ENCODE measurements around the gene GABBR2.

Gene GABBR2

GRCh38 chr9:98533132-98533531 is 175.6 kb downstream of the GABBR2 start:
- H3K4me3 Mint-ChIP-seq: no peak overlapping the region
- H3K27me3 Mint-ChIP-seq: peaks cover 4% of the 10 kb centered on the region
- no peaks in the 10 kb centered on the region for H3K4me1 Mint-ChIP-seq (ENCODE audit: low read depth)
- H3K36me3 Mint-ChIP-seq (ENCODE audit: low read depth): no peaks in the 10 kb centered on the region
- H3K27ac Mint-ChIP-seq: no peak overlapping the region
- H3K9me3 Mint-ChIP-seq: no peaks in the 10 kb centered on the region

GRCh38 chr9:98532574-98532973 is 176.2 kb downstream of the GABBR2 start:
- no peak overlapping the region for H3K27ac Mint-ChIP-seq
- no peak overlapping the region for H3K4me3 Mint-ChIP-seq
- H3K4me1 Mint-ChIP-seq (ENCODE audit: low read depth): no peaks in the 10 kb centered on the region
- H3K9me3 Mint-ChIP-seq: no peaks in the 10 kb centered on the region
- H3K27me3 Mint-ChIP-seq: peaks cover 4% of the 10 kb centered on the region
- H3K36me3 Mint-ChIP-seq (ENCODE audit: low read depth): no peaks in the 10 kb centered on the region

GRCh38 chr9:98532147-98532546 is 176.6 kb downstream of the GABBR2 start:
- H3K27me3 Mint-ChIP-seq: peaks cover 4% of the 10 kb centered on the region
- H3K36me3 Mint-ChIP-seq (ENCODE audit: low read depth): no peaks in the 10 kb centered on the region
- H3K9me3 Mint-ChIP-seq: no peaks in the 10 kb centered on the region
- H3K27ac Mint-ChIP-seq: no peak overlapping the region
- no peak overlapping the region for H3K4me3 Mint-ChIP-seq
- H3K4me1 Mint-ChIP-seq (ENCODE audit: low read depth): no peaks in the 10 kb centered on the region

- Mint-ChIP-seq H3K9me3 (no peaks in the 10 kb centered on the region), H3K27ac (no peak overlapping the region), H3K4me3 (no peak overlapping the region), H3K36me3 (ENCODE audit: low read depth) (no peaks in the 10 kb centered on the region), H3K27me3 (peaks cover 8% of the 10 kb centered on the region), H3K4me1 (ENCODE audit: low read depth) (no peaks in the 10 kb centered on the region)
These were observed 177.8 kb downstream of the GABBR2 start for GRCh38 chr9:98530806-98531386.

- Mint-ChIP-seq H3K27me3 (peaks cover 8% of the 10 kb centered on the region), H3K4me3 (no peak overlapping the region), H3K36me3 (ENCODE audit: low read depth) (no peaks in the 10 kb centered on the region), H3K4me1 (ENCODE audit: low read depth) (no peaks in the 10 kb centered on the region), H3K27ac (no peak overlapping the region), H3K9me3 (no peaks in the 10 kb centered on the region)
These were observed 178.5 kb downstream of the GABBR2 start for GRCh38 chr9:98530275-98530674.

- no peak overlapping the region for H3K4me3 Mint-ChIP-seq
- H3K9me3 Mint-ChIP-seq: no peaks in the 10 kb centered on the region
- H3K4me1 Mint-ChIP-seq (ENCODE audit: low read depth): no peaks in the 10 kb centered on the region
- H3K27me3 Mint-ChIP-seq: peaks cover 11% of the 10 kb centered on the region
- no peak overlapping the region for H3K27ac Mint-ChIP-seq
- H3K36me3 Mint-ChIP-seq (ENCODE audit: low read depth): no peaks in the 10 kb centered on the region
These were observed 178.9 kb downstream of the GABBR2 start for GRCh38 chr9:98529841-98530240.

GRCh38 chr9:98523231-98523901 is 185.4 kb downstream of the GABBR2 start:
- Mint-ChIP-seq H3K4me3 (no peak overlapping the region), H3K27ac (no peak overlapping the region), H3K9me3 (no peaks in the 10 kb centered on the region), H3K36me3 (ENCODE audit: low read depth) (no peaks in the 10 kb centered on the region), H3K4me1 (ENCODE audit: low read depth) (no peaks in the 10 kb centered on the region), H3K27me3 (peaks cover 43% of the 10 kb centered on the region)

GRCh38 chr9:98522487-98522886 is 186.2 kb downstream of the GABBR2 start:
- Mint-ChIP-seq H3K27ac (no peak overlapping the region), H3K27me3 (peaks cover 43% of the 10 kb centered on the region), H3K36me3 (ENCODE audit: low read depth) (no peaks in the 10 kb centered on the region), H3K4me3 (no peak overlapping the region), H3K4me1 (ENCODE audit: low read depth) (no peaks in the 10 kb centered on the region), H3K9me3 (no peaks in the 10 kb centered on the region)

- Mint-ChIP-seq H3K36me3 (ENCODE audit: low read depth) (no peaks in the 10 kb centered on the region), H3K9me3 (no peaks in the 10 kb centered on the region), H3K4me1 (ENCODE audit: low read depth) (no peaks in the 10 kb centered on the region), H3K4me3 (no peak overlapping the region), H3K27me3 (peaks cover 39% of the 10 kb centered on the region), H3K27ac (no peak overlapping the region)
These were observed 187.6 kb downstream of the GABBR2 start for GRCh38 chr9:98521141-98521540.

GRCh38 chr9:98520221-98520960 is 188.3 kb downstream of the GABBR2 start:
- Mint-ChIP-seq H3K27ac (no peak overlapping the region), H3K27me3 (peaks cover 38% of the 10 kb centered on the region), H3K9me3 (no peaks in the 10 kb centered on the region), H3K4me3 (no peak overlapping the region), H3K36me3 (ENCODE audit: low read depth) (no peaks in the 10 kb centered on the region), H3K4me1 (ENCODE audit: low read depth) (no peaks in the 10 kb centered on the region)

GRCh38 chr9:98519641-98520040 is 189.1 kb downstream of the GABBR2 start:
- Mint-ChIP-seq H3K4me1 (ENCODE audit: low read depth) (no peaks in the 10 kb centered on the region), H3K9me3 (no peaks in the 10 kb centered on the region), H3K4me3 (no peak overlapping the region), H3K27me3 (peaks cover 33% of the 10 kb centered on the region), H3K36me3 (ENCODE audit: low read depth) (no peaks in the 10 kb centered on the region), H3K27ac (no peak overlapping the region)

GRCh38 chr9:98518556-98518955 is 190.2 kb downstream of the GABBR2 start:
- Mint-ChIP-seq H3K4me1 (ENCODE audit: low read depth) (no peaks in the 10 kb centered on the region), H3K36me3 (ENCODE audit: low read depth) (no peaks in the 10 kb centered on the region), H3K9me3 (no peaks in the 10 kb centered on the region), H3K4me3 (no peak overlapping the region), H3K27me3 (peaks cover 25% of the 10 kb centered on the region), H3K27ac (no peak overlapping the region)

GRCh38 chr9:98517761-98518160 is 191.0 kb downstream of the GABBR2 start:
- Mint-ChIP-seq H3K4me1 (ENCODE audit: low read depth) (no peaks in the 10 kb centered on the region), H3K9me3 (no peaks in the 10 kb centered on the region), H3K36me3 (ENCODE audit: low read depth) (no peaks in the 10 kb centered on the region), H3K27ac (no peak overlapping the region), H3K27me3 (peaks cover 22% of the 10 kb centered on the region), H3K4me3 (no peak overlapping the region)

- Mint-ChIP-seq H3K27me3 (peaks cover 16% of the 10 kb centered on the region), H3K4me3 (no peak overlapping the region), H3K9me3 (no peaks in the 10 kb centered on the region), H3K4me1 (ENCODE audit: low read depth) (no peaks in the 10 kb centered on the region), H3K36me3 (ENCODE audit: low read depth) (no peaks in the 10 kb centered on the region), H3K27ac (no peak overlapping the region)
These were observed 191.7 kb downstream of the GABBR2 start for GRCh38 chr9:98516897-98517503.

GRCh38 chr9:98516205-98516896 is 192.4 kb downstream of the GABBR2 start:
- no peaks in the 10 kb centered on the region for H3K9me3 Mint-ChIP-seq
- no peaks in the 10 kb centered on the region for H3K4me1 Mint-ChIP-seq (ENCODE audit: low read depth)
- H3K27me3 Mint-ChIP-seq: peaks cover 9% of the 10 kb centered on the region
- no peaks in the 10 kb centered on the region for H3K36me3 Mint-ChIP-seq (ENCODE audit: low read depth)
- no peak overlapping the region for H3K27ac Mint-ChIP-seq
- H3K4me3 Mint-ChIP-seq: no peak overlapping the region

Measured in stimulated activated naive CD8-positive, alpha-beta T cell treated with anti-CD3 and anti-CD28 coated beads, Interleukin-15, Interleukin-2, amounts not matched to agents 100 ng/mL and 50 ng/mL, for 24 hours (primary cell).